ENCODE measurements around the gene C1QTNF4. TPM values are rescaled to one million over a fixed set of nuclear protein-coding genes. Genes with fewer than 3 reads are reported as not detected.

C1QTNF4 gene
- total and polyA plus RNA-seq, 2 of the 13 experiments (the other 11 are each of a cell fraction or from before 2014, with no cell fraction given) = not detected

- TF ChIP-seq SMC3 (IDR thresholded peaks at IDR 0.05; ENCODE audit: low read length) = no peak
- TF ChIP-seq ZFP1 (CRISPR knock-in tag; IDR thresholded peaks at IDR 0.05) = no peak
- TF ChIP-seq AFF4 (CRISPR knock-in tag; IDR thresholded peaks at IDR 0.05) = peak; percentile 78
- TF ChIP-seq HES4 (CRISPR knock-in tag; IDR thresholded peaks at IDR 0.05; ENCODE audit: borderline replicate concordance) = 0 out of 2 replicates have a peak, but pooled peaks have one; percentile 21
- peak; percentile 33 for TF ChIP-seq JUN (CRISPR knock-in tag; IDR thresholded peaks at IDR 0.05)
- TF ChIP-seq ZNF770 (CRISPR knock-in tag; IDR thresholded peaks at IDR 0.05) = peak; percentile 80; the same call in 1 of the 2 replicates
- peak; percentile 94 for TF ChIP-seq ZNF607 (CRISPR knock-in tag; IDR thresholded peaks at IDR 0.05; ENCODE audit: borderline replicate concordance)
- no peak for TF ChIP-seq ZNF484 (CRISPR knock-in tag; IDR thresholded peaks at IDR 0.05; ENCODE audit: borderline replicate concordance, low read depth)
- peak; percentile 79; the same call in 1 of the 2 replicates for TF ChIP-seq ZBTB2 (CRISPR knock-in tag; IDR thresholded peaks at IDR 0.05; ENCODE audit: low read depth)
- TF ChIP-seq KMT2A (CRISPR knock-in tag; IDR thresholded peaks at IDR 0.05) = peak; percentile 84; the same call in 1 of the 2 replicates
- peak; percentile 90 for TF ChIP-seq NR0B2 (CRISPR knock-in tag; IDR thresholded peaks at IDR 0.05)
- peak; percentile 53 for TF ChIP-seq ZFP90 (CRISPR knock-in tag; IDR thresholded peaks at IDR 0.05; ENCODE audit: borderline replicate concordance)
- TF ChIP-seq SP5 (CRISPR knock-in tag; IDR thresholded peaks at IDR 0.05; ENCODE audit: borderline replicate concordance, low read depth) = peak; percentile 96
- TF ChIP-seq HNF1B (CRISPR knock-in tag; IDR thresholded peaks at IDR 0.05) = peak; percentile 75; the same call in 1 of the 2 replicates
- TF ChIP-seq FOXA1 (IDR thresholded peaks at IDR 0.05) = no peak
- TF ChIP-seq FOXA1 (CRISPR knock-in tag; IDR thresholded peaks at IDR 0.05) = no peak
- TF ChIP-seq ZBTB42 (CRISPR knock-in tag; IDR thresholded peaks at IDR 0.05) = no peak
- TF ChIP-seq SP2 (CRISPR knock-in tag; IDR thresholded peaks at IDR 0.05) = peak; percentile 66
- TF ChIP-seq CHCHD3 (CRISPR knock-in tag; IDR thresholded peaks at IDR 0.05) = peak; percentile 95; the same call in 1 of the 2 replicates
- TF ChIP-seq FOXJ3 (CRISPR knock-in tag; IDR thresholded peaks at IDR 0.05; ENCODE audit: borderline replicate concordance) = no peak
Measured at GRCh38 chr11:47642099-47642855, 48.1 kb upstream of the C1QTNF4 start, which contains the start of gene MTCH2 (continued).
